Suppressor macrophage treated with lipopolysaccharide for 4 hours (primary cell): Measurements from ENCODE around the gene SYPL1.

ENCODE experiments used
- DNase-seq: peaks from one replicate; pipeline ENCODE4 v3.0.0-alpha.2; 2020

SYPL1 gene

DNA sequence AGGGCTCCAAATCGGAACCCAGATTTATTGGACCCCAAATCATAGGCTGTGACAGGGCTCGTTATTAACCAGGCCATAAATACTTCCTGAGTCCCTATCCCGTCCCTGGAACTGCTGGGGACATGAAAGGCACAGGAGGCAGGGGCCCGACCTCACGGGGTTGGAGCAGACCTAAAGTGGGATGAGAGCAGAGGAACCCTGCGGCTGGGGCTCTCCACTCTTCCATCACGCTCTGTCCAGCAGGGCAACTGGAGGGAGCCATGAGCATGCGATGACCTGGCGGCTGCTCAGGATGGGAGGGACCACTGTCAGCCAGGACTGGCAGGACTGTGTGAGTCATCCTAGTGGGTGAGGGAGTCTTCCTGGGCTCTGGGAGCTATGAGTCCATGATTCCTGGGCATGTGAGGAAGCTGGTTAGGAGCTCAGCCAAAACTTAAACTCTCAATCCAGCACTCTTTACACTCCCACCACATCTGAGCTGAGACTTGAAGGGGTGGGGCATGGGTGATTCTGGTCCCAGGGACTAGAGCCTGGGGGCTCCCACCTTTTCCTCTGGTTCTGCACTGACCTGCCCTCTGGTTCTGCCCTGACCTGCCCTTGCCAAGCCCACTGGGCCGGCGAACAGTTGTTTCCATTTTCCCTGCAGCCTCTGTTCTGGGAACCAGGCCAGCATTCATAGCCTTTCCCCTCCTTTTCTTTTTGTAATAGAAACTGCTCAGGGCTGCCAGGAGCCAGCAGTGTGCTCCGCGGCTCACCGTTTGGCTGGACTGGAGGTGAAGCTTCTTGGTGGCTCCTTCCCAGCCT is 47.1 kb downstream of the SYPL1 start:
- DNase-seq, result peak; percentile 26

DNA sequence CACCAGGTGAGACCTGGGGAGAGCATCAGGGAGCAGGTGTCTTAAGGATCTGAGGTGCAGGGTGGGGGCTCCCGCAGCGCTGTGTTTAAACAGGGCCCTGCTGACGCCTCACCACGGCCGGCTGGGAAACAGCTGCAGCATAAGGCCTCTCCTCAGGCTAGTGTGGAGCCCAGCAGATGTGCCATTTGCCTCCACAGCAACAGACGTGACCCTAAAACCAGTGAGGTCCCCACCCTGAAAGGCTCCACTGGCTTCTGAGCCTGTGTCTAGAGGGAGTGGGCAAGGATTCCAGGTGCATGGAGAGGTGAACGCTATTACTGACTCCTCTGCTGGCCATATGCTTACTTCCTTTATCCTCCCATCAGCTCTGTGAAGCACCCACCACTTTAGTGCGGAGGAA is 47.8 kb downstream of the SYPL1 start:
- DNase-seq, result no peak

DNA sequence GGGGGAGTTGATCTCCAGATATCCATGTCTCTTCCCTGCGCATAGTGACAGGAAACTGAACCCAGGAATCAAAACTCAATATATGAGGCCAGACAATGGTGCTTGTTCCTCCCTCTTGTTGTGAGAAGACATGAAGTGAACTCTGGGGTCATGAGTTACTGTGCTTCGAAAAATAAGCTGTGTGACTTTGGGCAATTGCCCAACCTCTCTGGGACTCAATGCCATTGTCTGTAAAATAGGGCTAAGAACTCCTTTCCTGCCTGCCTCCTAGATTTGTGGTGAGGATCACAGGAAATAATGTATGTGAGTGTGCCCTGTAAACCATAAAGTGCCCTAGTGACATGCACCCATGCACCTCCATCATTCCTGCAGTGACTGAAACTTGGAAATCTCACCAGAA is 48.4 kb downstream of the SYPL1 start:
- DNase-seq, result no peak

- DNase-seq, result no peak
These were observed 49.1 kb downstream of the SYPL1 start for GRCh38 chr7:106063024-106063423.

GRCh38 chr7:106062521-106062931 is 49.6 kb downstream of the SYPL1 start:
- no peak for DNase-seq

GRCh38 chr7:106062006-106062405 is 50.1 kb downstream of the SYPL1 start:
- DNase-seq, result no peak

GRCh38 chr7:106061301-106061979 is 50.7 kb downstream of the SYPL1 start:
- no peak for DNase-seq

GRCh38 chr7:106060394-106060920 is 51.7 kb downstream of the SYPL1 start:
- no peak for DNase-seq

GRCh38 chr7:106059556-106059955 is 52.6 kb downstream of the SYPL1 start:
- DNase-seq, result peak; percentile 32

- DNase-seq, result no peak
These were observed 53.2 kb downstream of the SYPL1 start for GRCh38 chr7:106058928-106059324.

GRCh38 chr7:106057962-106058927 is 53.9 kb downstream of the SYPL1 start:
- no peak for DNase-seq

DNA sequence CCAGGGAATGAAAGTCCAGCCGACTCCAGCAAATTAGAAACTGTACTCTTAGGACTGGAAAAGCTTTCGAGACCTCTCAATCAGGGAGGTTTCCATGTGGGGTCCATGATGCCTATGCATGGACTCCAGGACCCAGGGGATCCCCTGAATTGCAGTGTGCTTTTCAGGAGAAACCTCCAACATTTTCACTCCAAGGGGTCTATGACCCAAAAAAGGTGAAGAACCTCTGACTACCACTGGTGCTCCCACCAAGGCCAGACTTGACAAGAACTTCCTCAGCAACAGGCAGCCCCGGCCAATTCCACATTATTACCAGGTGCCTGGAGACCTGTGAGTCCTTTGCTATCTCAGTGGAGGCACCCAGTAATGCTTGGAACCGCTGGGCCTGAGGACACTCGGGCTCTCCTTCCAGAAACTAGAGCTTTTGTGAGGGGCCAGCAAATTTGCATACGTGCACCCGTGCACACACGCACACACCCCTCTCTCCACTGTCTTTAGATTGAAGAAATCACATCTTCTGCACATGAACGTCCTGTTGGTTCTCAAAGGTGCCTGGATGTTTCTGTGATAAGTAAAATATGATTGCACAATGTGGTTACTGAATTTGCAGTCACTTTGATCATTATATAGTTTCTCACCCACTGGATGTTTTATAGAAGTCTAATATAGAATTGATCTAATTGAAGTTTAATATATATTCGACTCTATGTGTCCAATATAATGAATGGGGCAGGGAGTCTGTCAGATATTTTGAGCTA is 54.7 kb downstream of the SYPL1 start:
- DNase-seq, result no peak

DNA sequence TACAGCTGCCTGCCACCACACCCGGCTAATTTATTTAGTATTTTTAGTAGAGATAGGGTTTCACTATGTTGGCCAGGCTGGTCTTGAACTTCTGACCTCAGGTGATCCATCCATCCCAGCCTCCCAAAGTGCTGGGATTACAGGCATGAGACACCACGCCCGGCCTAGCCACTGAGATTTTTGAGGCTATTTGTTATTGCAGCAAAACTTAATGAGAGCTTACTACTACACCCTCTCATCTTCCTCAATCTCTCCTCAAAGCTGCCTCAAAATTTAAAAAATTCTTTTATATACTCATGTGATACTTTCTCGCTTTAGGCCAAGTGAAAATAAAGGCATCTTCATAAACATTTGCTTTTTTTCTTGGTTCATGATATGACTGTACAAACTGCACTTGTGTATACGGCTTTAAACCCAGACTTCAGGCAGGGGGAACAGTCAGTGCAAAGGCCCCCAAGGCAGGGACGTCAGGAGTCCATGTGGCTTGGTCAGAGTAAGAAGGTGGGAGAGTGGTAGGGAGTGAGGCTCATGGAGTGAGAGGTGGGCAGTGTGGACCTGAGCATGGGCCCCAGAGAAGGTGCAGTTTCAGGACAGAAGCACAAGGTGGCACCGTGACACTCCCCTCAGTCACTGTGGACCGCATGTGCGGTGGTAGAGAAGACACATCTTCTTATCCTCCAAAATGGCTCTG is 55.5 kb downstream of the SYPL1 start:
- peak; percentile 70 for DNase-seq

DNA sequence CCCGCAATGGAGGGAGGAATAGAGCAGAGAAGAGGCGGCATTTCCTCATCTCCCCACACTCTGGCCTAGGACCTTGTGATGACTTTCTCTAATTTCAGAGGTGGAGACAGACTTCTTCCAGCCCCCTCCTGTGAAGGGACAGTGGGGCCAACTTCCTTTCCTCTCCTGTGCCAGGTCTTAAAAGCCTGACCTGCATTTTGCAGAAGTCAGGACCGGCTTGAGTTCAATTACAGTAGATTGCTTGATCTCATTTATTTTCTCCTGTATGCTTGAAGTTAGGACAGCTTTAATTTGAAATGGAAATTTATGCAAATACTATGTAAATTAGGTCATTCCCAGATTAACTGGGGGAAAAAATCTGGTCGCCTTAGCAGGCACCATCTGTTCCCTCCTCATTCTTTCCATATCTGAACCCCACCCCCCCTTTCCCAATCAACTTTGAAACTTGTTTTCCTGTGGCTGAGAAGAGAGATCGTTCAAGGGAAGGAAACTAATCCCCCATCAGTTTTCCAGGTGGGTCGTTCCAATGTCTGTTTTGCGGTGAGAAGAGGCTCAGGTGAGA is 57.1 kb downstream of the SYPL1 start:
- no peak for DNase-seq

DNA sequence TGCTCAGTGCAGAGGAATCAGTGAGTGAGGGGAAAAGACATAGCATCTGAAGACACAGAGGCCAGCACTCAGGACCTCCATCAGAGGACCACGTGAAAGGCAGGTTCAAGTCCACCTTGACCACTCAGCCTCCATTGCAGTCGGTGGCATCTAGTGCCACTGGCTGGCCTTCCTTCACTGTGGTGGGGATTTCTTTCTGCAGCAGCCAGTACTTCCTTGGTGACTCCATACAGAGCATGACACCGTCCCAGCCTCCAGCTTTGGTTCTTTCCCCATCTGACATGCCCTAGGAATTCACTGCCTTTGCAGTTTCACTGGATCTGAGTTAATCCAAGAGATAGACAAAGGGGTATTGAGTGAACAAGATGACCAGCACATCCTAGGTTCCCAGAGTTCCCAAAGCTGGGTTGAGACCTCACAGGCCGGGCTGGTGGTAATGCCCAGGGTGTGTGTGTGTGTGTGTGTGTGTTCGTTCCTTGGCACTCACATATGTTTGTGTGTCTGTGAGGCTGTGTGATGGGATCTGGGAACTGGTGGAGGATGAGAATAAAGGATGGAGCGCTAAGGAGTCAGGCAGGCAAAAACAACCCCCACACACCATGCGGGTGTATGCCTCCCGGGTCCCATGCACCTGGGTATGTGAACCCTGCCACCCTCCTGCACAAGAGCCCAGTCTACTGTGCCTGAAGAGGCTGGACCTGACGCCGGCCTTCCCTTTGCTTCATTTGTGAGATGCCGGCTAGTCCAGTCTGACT is 57.8 kb downstream of the SYPL1 start:
- DNase-seq, result no peak

- no peak for DNase-seq
These were observed 59.0 kb downstream of the SYPL1 start for GRCh38 chr7:106053109-106053508.

DNA sequence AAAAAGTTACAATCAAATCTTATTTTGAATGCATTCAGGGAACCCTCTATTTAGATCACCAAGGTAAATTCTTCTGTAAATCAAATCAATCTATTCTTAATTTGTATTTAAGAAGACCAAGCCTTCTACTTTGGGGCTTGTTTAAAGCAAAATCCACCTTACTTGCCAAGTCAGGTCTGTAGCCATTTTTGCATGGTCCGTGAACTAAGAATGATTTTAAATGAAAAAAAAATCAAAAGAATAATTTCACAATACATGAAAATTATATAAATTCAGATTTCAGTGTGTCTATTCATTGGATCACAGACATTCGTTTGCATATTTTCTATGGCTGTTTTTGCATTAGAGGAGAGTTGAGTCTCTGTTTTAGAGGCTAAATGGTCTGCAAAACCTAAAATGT is 59.4 kb downstream of the SYPL1 start:
- DNase-seq, result no peak

- DNase-seq, result no peak
These were observed 61.4 kb downstream of the SYPL1 start for GRCh38 chr7:106050746-106051117.

GRCh38 chr7:106050002-106050745 is 61.9 kb downstream of the SYPL1 start:
- peak; percentile 29 for DNase-seq
